Duodenal mucosa (tissue), 2 donors: ENCODE data around the gene PLAC9.

ENCODE experiments used
- H3K27ac ChIP-seq: one replicate; pipeline ENCODE4 v1.7.0; 2013; ENCODE audit warnings: low read depth, low read length
- H3K27me3 ChIP-seq, 2 donors: one replicate each; pipeline ENCODE4 v1.7.0; 2013; ENCODE audit warnings: low read length in 2 of 2, control low read depth in 1 of 2; ENCODE audit not compliant: insufficient read depth in 2 of 2, control insufficient read depth in 1 of 2
- H3K36me3 ChIP-seq, 2 donors: one replicate each; pipeline ENCODE4 v1.7.0; 2013; ENCODE audit warnings: low read length in 2 of 2, control low read depth in 1 of 2; ENCODE audit not compliant: insufficient read depth in 2 of 2, control insufficient read depth in 1 of 2
- H3K4me1 ChIP-seq, 2 donors: one replicate each; pipeline ENCODE4 v1.7.0; 2013; ENCODE audit warnings: low read length in 2 of 2, control low read depth in 1 of 2; ENCODE audit not compliant: insufficient read depth in 2 of 2, control insufficient read depth in 1 of 2
- H3K4me3 ChIP-seq, 2 donors: one replicate each; pipeline ENCODE4 v1.7.0; 2013; ENCODE audit warnings: low read length in 2 of 2, low read depth in 1 of 2
- H3K9ac ChIP-seq, 2 donors: one replicate each; pipeline ENCODE4 v1.7.0; 2013; ENCODE audit warnings: low read length in 2 of 2, low read depth in 1 of 2
- H3K9me3 ChIP-seq, 2 donors: one replicate each; pipeline ENCODE4 v1.7.0; 2013; ENCODE audit warnings: low read length in 2 of 2, control low read depth in 1 of 2; ENCODE audit not compliant: control insufficient read depth in 1 of 2

Gene PLAC9

DNA sequence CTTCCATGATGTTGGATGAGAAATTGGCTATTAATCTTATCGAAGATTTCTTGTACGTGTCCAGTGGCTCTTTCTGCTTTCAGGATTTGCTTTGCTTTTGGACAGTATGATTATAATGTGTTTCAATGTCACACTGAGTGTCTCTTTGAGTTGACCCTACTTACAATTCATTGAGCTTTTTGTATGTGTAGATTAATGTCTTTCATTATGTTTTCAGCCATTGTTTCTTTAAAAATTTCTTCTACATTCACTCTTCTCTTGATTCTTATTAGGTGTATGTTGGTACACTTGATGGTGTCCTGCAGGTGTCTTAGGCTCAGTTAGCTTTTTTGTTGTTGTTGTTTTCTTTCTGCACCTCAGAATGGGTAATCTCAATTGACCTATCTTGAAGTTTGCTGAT is 16.6 kb downstream of the PLAC9 start:
- Histone ChIP-seq H3K9ac (no peak overlapping the region), H3K27me3 (no peaks in the 10 kb centered on the region), H3K27ac (no peak overlapping the region), H3K36me3 (peaks cover 29 to 52% of the 10 kb centered on the region in 2 donors), H3K4me1 (peaks cover 10 to 14% of the 10 kb centered on the region in 2 donors), H3K4me3 (no peak overlapping the region), H3K9me3 (no peaks in the 10 kb centered on the region)

DNA sequence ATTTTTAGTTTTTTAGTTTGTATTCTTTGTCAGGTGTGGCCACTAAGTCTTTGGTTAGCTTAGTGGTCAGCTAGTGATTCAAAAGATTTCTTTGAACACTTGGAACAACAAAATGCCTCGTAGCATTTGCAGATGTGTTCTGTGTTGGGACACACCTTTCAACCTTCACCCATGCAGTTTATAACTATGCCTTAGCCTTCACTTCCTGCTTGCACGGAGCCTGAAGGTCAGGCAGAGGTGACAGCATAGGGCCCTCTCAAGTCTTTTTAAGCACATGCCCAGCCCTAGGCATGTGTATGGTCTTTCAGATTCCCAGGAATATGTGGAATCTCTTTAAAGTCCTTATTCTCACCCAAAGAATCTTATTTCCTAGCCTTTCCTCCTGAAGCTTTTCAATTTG is 17.6 kb downstream of the PLAC9 start:
- H3K36me3 ChIP-seq = peaks cover 38 to 63% of the 10 kb centered on the region in 2 donors
- H3K4me1 ChIP-seq = peaks cover 3 to 6% of the 10 kb centered on the region in 2 donors
- no peaks in the 10 kb centered on the region for H3K9me3 ChIP-seq
- no peak overlapping the region for H3K4me3 ChIP-seq
- H3K9ac ChIP-seq = no peak overlapping the region
- no peak overlapping the region for H3K27ac ChIP-seq
- H3K27me3 ChIP-seq = no peaks in the 10 kb centered on the region

DNA sequence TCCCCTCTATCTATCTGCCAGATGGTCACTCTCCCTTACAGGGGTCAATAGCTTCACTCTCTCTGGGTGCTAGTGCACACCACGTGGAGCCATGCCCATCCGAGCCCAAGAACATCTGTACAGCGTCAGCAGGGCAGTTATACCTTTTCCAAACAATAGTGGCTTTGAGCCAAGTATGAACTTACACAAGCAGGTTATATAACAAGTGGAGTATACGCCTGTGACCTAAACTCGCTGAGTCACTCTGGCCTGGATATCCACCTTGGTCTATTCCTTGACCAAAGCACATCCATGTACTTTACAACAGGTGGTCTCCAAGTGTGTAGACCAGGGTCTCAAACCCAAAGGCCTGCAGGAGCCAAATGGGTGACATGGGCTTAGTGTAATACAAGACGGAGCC is 20.3 kb downstream of the PLAC9 start:
- H3K9me3 ChIP-seq = no peaks in the 10 kb centered on the region
- no peak overlapping the region for H3K9ac ChIP-seq
- H3K4me1 ChIP-seq = peaks cover 5 to 6% of the 10 kb centered on the region in 2 donors
- no peaks in the 10 kb centered on the region for H3K27me3 ChIP-seq
- no peak overlapping the region for H3K27ac ChIP-seq
- peaks cover 59 to 88% of the 10 kb centered on the region in 2 donors for H3K36me3 ChIP-seq
- H3K4me3 ChIP-seq = no peak overlapping the region

DNA sequence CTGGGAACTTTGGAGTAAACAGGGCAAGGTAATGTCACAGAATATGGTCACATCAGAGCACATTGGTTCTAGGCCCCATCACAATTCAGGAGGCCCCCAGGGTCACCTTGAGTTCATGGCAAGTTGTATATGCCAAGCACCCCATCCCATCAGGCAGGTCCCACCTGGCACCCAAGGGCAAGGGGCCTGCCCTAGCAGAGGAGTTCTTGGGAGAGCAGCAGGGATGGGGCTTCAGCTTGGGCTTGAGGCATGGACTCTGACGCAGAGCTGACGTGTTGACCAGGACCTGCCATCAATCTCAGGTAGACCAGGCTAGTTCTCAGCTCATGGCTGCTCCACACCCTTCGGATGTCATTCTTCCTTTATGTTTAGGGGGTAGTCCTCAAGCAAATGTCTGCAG is 20.9 kb downstream of the PLAC9 start:
- no peak overlapping the region for H3K27ac ChIP-seq
- H3K4me3 ChIP-seq = no peak overlapping the region
- no peaks in the 10 kb centered on the region for H3K27me3 ChIP-seq
- no peaks in the 10 kb centered on the region for H3K9me3 ChIP-seq
- H3K36me3 ChIP-seq = peaks cover 61 to 88% of the 10 kb centered on the region in 2 donors
- H3K4me1 ChIP-seq = peaks cover 6 to 11% of the 10 kb centered on the region in 2 donors
- no peak overlapping the region for H3K9ac ChIP-seq

DNA sequence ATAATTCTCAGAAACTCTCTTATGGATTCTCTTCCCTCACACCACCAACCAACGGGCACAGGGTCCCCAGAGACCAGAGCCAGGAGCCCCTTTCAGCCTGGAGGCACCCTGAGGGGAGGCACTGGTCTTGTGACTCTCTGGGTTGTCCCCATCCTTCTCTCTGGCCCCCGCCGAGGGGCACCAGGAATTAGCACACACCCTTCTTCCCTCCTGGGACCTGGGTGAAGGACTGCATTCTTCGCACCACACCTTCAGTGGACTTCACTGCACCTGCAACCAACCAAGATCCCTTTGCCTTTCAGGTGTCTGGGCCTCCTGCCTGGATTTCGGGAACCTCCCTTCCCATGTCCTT is 22.1 kb downstream of the PLAC9 start:
- no peaks in the 10 kb centered on the region for H3K9me3 ChIP-seq
- no peak overlapping the region for H3K27ac ChIP-seq
- no peaks in the 10 kb centered on the region for H3K27me3 ChIP-seq
- H3K4me3 ChIP-seq = no peak overlapping the region
- peaks cover 6 to 20% of the 10 kb centered on the region in 2 donors for H3K4me1 ChIP-seq
- peaks cover 65 to 93% of the 10 kb centered on the region in 2 donors for H3K36me3 ChIP-seq
- H3K9ac ChIP-seq = no peak overlapping the region

DNA sequence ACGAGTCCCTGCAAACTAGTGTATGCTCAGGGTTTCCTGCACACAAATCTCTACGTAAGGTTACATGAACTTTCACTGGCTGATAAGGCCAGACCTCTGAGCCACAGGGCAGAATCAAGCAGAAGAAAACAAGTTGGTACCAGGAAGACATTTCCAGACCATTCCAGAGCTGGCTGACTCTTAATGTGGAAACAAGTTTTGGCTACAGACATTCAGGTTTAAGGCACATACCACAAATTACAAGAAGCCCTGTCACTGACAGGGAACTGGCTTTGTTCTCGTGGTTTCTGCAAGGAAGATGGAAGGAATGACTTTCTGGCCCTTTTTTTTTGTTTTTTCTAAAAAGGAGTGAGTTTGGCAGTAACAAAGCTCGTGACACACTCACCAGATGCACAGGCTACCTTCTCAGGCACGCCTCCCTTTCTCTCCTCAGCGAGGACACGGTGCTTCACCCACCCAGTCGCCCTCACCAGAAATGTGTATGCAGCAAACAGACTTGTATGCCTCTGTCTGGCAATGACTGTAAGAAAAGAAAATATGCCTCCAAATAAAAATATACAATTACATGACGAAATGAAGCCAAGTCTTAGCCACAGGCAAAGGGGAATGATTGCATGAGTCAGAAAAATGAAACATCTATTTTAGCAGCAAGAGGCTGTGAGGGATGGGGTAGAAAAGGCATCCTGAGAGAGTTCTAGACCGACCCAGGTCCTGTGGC is 22.6 kb downstream of the PLAC9 start:
- no peaks in the 10 kb centered on the region for H3K27me3 ChIP-seq
- H3K9me3 ChIP-seq = no peaks in the 10 kb centered on the region
- no peak overlapping the region for H3K27ac ChIP-seq
- H3K36me3 ChIP-seq = peaks cover 70 to 93% of the 10 kb centered on the region in 2 donors
- H3K4me1 ChIP-seq = peaks cover 5 to 19% of the 10 kb centered on the region in 2 donors
- no peak overlapping the region for H3K9ac ChIP-seq
- H3K4me3 ChIP-seq = no peak overlapping the region

DNA sequence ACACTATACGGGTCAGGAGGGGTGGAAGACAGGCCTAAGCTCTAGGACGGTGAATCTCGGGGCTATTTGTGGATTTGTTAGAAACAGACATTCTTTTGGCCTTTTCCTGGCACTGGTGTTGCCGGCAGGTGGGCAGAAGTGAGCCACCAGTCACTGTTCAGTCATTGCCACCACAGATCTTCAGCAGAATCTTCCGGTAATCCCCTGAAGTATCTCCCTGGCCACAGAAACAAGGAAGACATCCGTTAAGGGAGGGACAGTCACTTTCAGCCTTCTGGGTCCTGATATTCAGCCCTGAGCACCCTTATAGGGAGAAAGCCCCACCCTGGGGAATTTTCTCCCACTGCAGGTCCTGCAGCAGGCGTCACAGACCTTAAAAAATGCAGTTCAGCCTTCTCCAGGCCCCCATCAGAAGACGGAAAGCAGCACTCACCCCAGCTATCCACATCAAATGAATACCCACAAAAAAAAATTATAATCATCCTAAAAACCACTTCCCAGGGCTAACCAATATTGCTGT is 23.2 kb downstream of the PLAC9 start:
- Histone ChIP-seq H3K27me3 (no peaks in the 10 kb centered on the region), H3K9ac (no peak overlapping the region), H3K9me3 (no peaks in the 10 kb centered on the region), H3K36me3 (peaks cover 67 to 97% of the 10 kb centered on the region in 2 donors), H3K4me1 (peaks cover 0 to 17% of the 10 kb centered on the region in 2 donors), H3K4me3 (no peak overlapping the region), H3K27ac (no peak overlapping the region)

DNA sequence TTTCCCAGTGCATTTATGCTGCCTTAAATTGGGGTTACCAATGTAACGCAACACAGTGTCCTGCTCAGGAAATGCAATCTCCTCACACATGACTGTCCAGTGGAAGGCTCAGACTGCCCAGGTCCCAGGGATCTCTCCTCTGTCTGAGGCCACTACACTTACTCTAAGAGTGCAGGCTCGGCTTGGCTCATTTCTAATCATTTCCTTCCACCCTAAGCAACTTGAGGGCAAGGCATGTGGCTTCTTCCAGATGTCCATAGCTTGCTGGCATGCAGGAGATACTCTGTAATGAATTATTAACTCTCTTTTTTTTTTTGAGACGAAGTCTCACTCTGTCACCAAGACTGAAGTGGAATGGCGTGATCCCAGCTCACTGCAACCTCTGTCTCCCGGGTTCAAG is 23.7 kb downstream of the PLAC9 start:
- Histone ChIP-seq H3K27ac (no peak overlapping the region), H3K9ac (no peak overlapping the region), H3K27me3 (no peaks in the 10 kb centered on the region), H3K4me3 (no peak overlapping the region), H3K4me1 (peaks cover 0 to 17% of the 10 kb centered on the region in 2 donors), H3K9me3 (no peaks in the 10 kb centered on the region), H3K36me3 (peaks cover 63 to 96% of the 10 kb centered on the region in 2 donors)

DNA sequence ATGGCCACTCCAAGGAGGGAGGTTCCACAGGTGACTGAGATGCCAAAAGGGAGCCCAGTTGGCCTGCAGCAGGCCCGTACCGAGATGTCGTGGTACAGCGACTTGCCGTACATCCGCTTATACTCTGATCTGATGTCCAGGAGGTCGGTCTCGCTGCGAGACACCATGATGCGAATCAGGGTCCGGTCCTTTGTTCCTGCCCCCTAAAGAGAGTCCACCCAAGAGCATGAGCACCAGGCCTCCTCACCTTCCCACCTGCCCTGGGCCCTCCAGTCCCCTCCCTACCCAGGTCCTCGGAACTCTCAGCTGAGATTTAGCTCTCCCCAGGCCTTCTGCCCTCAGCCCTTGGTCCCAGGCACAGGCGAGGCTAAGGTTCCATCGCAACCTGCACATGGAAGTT is 25.0 kb downstream of the PLAC9 start:
- peaks cover 71 to 97% of the 10 kb centered on the region in 2 donors for H3K36me3 ChIP-seq
- no peak overlapping the region for H3K9ac ChIP-seq
- peaks cover 0 to 17% of the 10 kb centered on the region in 2 donors for H3K4me1 ChIP-seq
- no peak overlapping the region for H3K27ac ChIP-seq
- H3K9me3 ChIP-seq = no peaks in the 10 kb centered on the region
- no peaks in the 10 kb centered on the region for H3K27me3 ChIP-seq
- no peak overlapping the region for H3K4me3 ChIP-seq

DNA sequence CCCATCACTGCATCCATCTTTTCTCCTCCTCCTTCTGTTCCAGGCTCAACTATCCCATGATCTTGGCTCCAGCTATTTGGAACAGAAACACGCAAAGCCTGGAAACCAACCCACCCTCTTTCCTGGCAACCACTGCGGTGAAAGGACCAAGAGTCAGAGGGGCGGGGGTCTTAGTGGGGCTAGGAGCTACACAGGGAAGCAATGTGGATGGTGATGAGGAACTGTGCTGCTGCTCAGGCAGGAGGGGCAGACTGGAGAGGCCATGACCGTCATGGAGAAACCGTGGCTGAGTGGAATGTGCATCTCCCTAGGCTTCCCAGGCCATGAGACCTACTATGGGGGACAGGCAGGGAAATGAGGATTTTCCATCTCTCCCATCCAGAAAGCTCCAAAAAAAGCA is 25.6 kb downstream of the PLAC9 start:
- H3K27me3 ChIP-seq = no peaks in the 10 kb centered on the region
- H3K4me1 ChIP-seq = peaks cover 2 to 20% of the 10 kb centered on the region in 2 donors
- no peaks in the 10 kb centered on the region for H3K9me3 ChIP-seq
- H3K36me3 ChIP-seq = peaks cover 74 to 97% of the 10 kb centered on the region in 2 donors
- no peak overlapping the region for H3K27ac ChIP-seq
- H3K9ac ChIP-seq = no peak overlapping the region
- no peak overlapping the region for H3K4me3 ChIP-seq
